H1 (cell line): ENCODE results near the gene NHLRC2. TPM values are rescaled to one million over a fixed set of nuclear protein-coding genes. Genes with fewer than 3 reads are reported as not detected.
A peak's percentile ranks its signal among the peaks of the same experiment; 100 is the strongest.

Source experiments
- ASH2L ChIP-seq: fragments of 200-600, 300-600 bp; sonication (generic); IDR thresholded peaks from one replicate; pipeline ENCODE4 v1.7.1; 2017; ENCODE audit warnings: low read length
- HDAC2 ChIP-seq, 2 experiments: fragments of 300-600 bp in 1 of 2; sonication (generic) in 1 of 2; IDR thresholded peaks; 2 replicates each; pipeline ENCODE4 v1.6.1; 2011 to 2012; ENCODE audit warnings: low read depth in 2 of 2, low read length in 2 of 2, mild to moderate bottlenecking in 2 of 2, moderate library complexity in 2 of 2, borderline replicate concordance in 1 of 2, inconsistent platforms in 1 of 2
- KDM5A ChIP-seq: fragments of 200-600 bp; IDR thresholded peaks from 2 replicates; pipeline ENCODE4 v1.7.1; 2012; ENCODE audit warnings: mild to moderate bottlenecking, low read length, inconsistent platforms, mixed read lengths
- MAX ChIP-seq: IDR thresholded peaks from 2 replicates; pipeline ENCODE4 v1.6.1; 2012; ENCODE audit warnings: inconsistent platforms
- PHF8 ChIP-seq: fragments of 200-600 bp; sonication (generic); conservative IDR thresholded peaks from 2 replicates; pipeline ENCODE4 v1.7.1; 2012; ENCODE audit warnings: low read depth, mild to moderate bottlenecking, inconsistent platforms, low read length, moderate library complexity
- POLR2A ChIP-seq, 2 experiments: IDR thresholded peaks; 1 replicate in 1 of 2; 2 replicates in 1 of 2; pipeline ENCODE4 v1.6.1; 2011; ENCODE audit warnings: low read depth in 2 of 2, low read length in 2 of 2, mild to moderate bottlenecking in 2 of 2; ENCODE audit errors: control extremely low read depth in 1 of 2
- POLR2AphosphoS5 ChIP-seq: IDR thresholded peaks from 2 replicates; pipeline ENCODE4 v1.6.1; 2011; ENCODE audit warnings: low read depth, low read length
- RNF2 ChIP-seq: fragments of 200-900, 300-1000 bp; sonication (generic); IDR thresholded peaks from 2 replicates; pipeline ENCODE4 v1.7.1; 2016; ENCODE audit warnings: borderline replicate concordance, low read depth, mild to moderate bottlenecking, antibody characterized with exemption, low read length; ENCODE audit not compliant: poor library complexity, severe bottlenecking; ENCODE audit errors: missing control alignments
- SP4 ChIP-seq: IDR thresholded peaks from 2 replicates; pipeline ENCODE4 v1.6.1; 2012; ENCODE audit warnings: low read length, inconsistent platforms
- TAF1 ChIP-seq: IDR thresholded peaks from 2 replicates; pipeline ENCODE4 v1.6.1; 2011; ENCODE audit warnings: mild to moderate bottlenecking, low read depth, low read length
- TAF7 ChIP-seq: optimal IDR thresholded peaks from 2 replicates; pipeline ENCODE3; 2011; ENCODE audit warnings: low read depth, mild to moderate bottlenecking, inconsistent platforms, low read length, moderate library complexity, borderline replicate concordance
- TCF12 ChIP-seq: IDR thresholded peaks from 2 replicates; pipeline ENCODE4 v1.6.1; 2011; ENCODE audit warnings: low read depth, mild to moderate bottlenecking, low read length
- ZNF274 ChIP-seq: IDR thresholded peaks from 2 replicates; pipeline ENCODE4 v1.7.0; 2012; ENCODE audit warnings: low read length, borderline replicate concordance; ENCODE audit errors: extremely low read depth
- polyA plus RNA-seq, 7 experiments: library from polyadenylated mRNA; depleted of rRNA in 3 of 7; stranded (reverse) in 5 of 7; unstranded in 2 of 7; fragments of >200 nt in 5 of 7; fragments of 200-250 nt in 2 of 7; gene quantifications; 1 replicate in 5 of 7; 2 replicates in 1 of 7; 4 replicates in 1 of 7; pipeline versions ENCODE4 v1.2.1 to v1.2.3, GENCODE V29; 2011 to 2013; ENCODE audit warnings: missing spikeins in 2 of 7, mixed read lengths in 2 of 7
- total RNA-seq: library from RNA; stranded (reverse); fragmentation: NEBNext Ultra II Directional; extraction: Animal tissue kit (Norgen Biotek cat#: 25700); gene quantifications from 2 replicates; pipeline ENCODE4 v1.2.1, GENCODE V29; 2021
- TF ChIP-seq, protein P1 (sequence below): IDR thresholded peaks from 2 replicates; pipeline ENCODE4 v1.6.1; 2012; ENCODE audit warnings: inconsistent platforms

The NHLRC2 gene
- total and polyA plus RNA-seq, 2 of the 8 experiments (the other 6 are each of a cell fraction or from before 2014, with no cell fraction given): 4.9 to 25.6 TPM

DNA sequence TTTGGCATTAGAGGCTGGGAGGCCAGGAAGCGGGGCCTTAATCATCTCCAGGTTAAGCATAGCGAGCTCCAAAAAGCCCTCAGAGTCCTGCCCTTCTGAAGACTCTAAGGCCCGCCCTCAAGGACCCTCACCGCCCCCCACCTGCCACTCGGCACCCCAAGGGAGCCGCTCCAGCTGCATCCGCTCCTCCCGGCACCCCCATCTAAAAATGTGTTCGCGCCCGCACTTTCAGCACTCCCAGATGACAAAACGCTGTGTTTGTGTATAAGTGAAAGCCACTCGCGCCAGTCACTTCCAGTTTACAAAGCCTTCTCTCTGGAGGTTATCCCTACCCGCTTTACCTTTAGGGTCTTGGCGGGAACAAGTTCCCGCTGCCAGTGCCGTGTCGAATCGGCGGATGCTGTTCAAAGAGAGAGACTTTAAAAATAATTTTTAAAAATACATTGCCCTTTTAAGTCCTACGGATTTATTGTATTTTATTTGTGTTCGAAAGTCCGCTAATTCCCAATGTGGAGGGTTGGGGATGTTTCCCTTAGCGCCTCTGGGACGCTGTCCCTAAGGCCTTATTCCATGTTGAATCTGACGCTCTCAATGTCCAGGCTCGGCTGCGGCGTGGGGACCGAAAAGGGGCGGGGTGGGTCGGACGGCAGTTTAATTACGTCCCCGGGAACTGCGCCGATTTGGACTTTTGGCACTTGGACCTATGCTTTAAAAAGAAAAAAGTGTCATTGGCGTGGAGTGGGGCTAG lies at the start of gene NHLRC2, which contains the start of gene DCLRE1A (continued):
- peak; percentile 53 for TF ChIP-seq TAF7
- TF ChIP-seq TCF12: 0 out of 2 replicates have a peak, but pooled peaks have one; percentile 9
- 0 out of 4 replicates have a peak, but pooled peaks of 1 of the 2 experiments have one; percentile 8 for TF ChIP-seq HDAC2 (IDR thresholded peaks at IDR 0.05; ENCODE audit: borderline replicate concordance in 1 of 2, low read depth in 2 of 2, low read length in 2 of 2)
- peak; percentile 56; the same call in 1 of the 2 replicates for TF ChIP-seq MAX
- TF ChIP-seq ASH2L: peak; percentile 68
- TF ChIP-seq KDM5A: 0 out of 2 replicates have a peak, but pooled peaks have one; percentile 0
- TF ChIP-seq PHF8: peak; percentile 31
- TF ChIP-seq POLR2A (IDR thresholded peaks at IDR 0.05; ENCODE audit: control extremely low read depth in 1 of 2, low read depth in 2 of 2, low read length in 2 of 2): peak; percentile 64 to 69; a peak in 2 of 3 replicates
- TF ChIP-seq SP4: peak; percentile 82; the same call in 1 of the 2 replicates
- TF ChIP-seq RNF2: no peak
- no peak for TF ChIP-seq ZNF274
- TF ChIP-seq, protein P1, sequence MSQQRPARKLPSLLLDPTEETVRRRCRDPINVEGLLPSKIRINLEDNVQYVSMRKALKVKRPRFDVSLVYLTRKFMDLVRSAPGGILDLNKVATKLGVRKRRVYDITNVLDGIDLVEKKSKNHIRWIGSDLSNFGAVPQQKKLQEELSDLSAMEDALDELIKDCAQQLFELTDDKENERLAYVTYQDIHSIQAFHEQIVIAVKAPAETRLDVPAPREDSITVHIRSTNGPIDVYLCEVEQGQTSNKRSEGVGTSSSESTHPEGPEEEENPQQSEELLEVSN: peak; percentile 87
- TF ChIP-seq TAF1: peak; percentile 69
- peak; percentile 43 for TF ChIP-seq POLR2AphosphoS5
